Liver (tissue), 9 donors: ENCODE measurements around the gene CRYBG2. TPM values are rescaled to one million over a fixed set of nuclear protein-coding genes. Genes with fewer than 3 reads are reported as not detected.
A peak's percentile ranks its signal among the peaks of the same experiment; 100 is the strongest.

Source experiments
- DNase-seq: peaks from one replicate; pipeline ENCODE4 v3.0.0-alpha.2; 2017; ENCODE audit warnings: low spot score
- H3K27ac ChIP-seq, 2 donors: one replicate each; pipeline ENCODE4 v1.7.0; 2013; ENCODE audit warnings: inconsistent platforms in 2 of 2, low read length in 2 of 2, control low read depth in 1 of 2, low read depth in 1 of 2, mild to moderate bottlenecking in 1 of 2
- H3K27me3 ChIP-seq, 4 donors: one replicate each; pipeline versions ENCODE4 v1.6.1 to v1.7.0; 2013; ENCODE audit warnings: low read length in 3 of 4, inconsistent platforms in 1 of 4, mild to moderate bottlenecking in 1 of 4, moderate library complexity in 1 of 4; ENCODE audit not compliant: control insufficient read depth in 4 of 4, insufficient read depth in 4 of 4
- H3K36me3 ChIP-seq, 4 donors: one replicate each; pipeline versions ENCODE4 v1.6.1 to v1.7.0; 2013; ENCODE audit warnings: low read length in 3 of 4, mild to moderate bottlenecking in 3 of 4, low read depth in 1 of 4, moderate library complexity in 1 of 4; ENCODE audit not compliant: control insufficient read depth in 4 of 4, insufficient read depth in 3 of 4
- H3K4me1 ChIP-seq, 4 donors: one replicate each; pipeline versions ENCODE4 v1.6.1 to v1.7.0; 2013; ENCODE audit warnings: low read length in 3 of 4, mild to moderate bottlenecking in 3 of 4, moderate library complexity in 1 of 4; ENCODE audit not compliant: control insufficient read depth in 4 of 4, insufficient read depth in 4 of 4
- H3K4me3 ChIP-seq, 3 donors: one replicate each; pipeline versions ENCODE4 v1.6.1 to v1.7.0; 2013; ENCODE audit warnings: low read length in 3 of 3, control low read depth in 1 of 3, low read depth in 1 of 3, mild to moderate bottlenecking in 1 of 3
- H3K9ac ChIP-seq, 2 donors: one replicate each; pipeline ENCODE4 v1.7.0; 2013; ENCODE audit warnings: low read length in 2 of 2, mild to moderate bottlenecking in 2 of 2, moderate library complexity in 2 of 2, control low read depth in 1 of 2, low read depth in 1 of 2
- H3K9me3 ChIP-seq, 4 donors: one replicate each; pipeline versions ENCODE4 v1.6.1 to v1.7.0; 2013; ENCODE audit warnings: low read length in 3 of 4; ENCODE audit not compliant: control insufficient read depth in 4 of 4
- ATF3 ChIP-seq: IDR thresholded peaks from 2 replicates; pipeline ENCODE4 v1.6.1; 2016; ENCODE audit warnings: antibody characterized with exemption
- CTCF ChIP-seq: fragments of 150-350 bp; IDR thresholded peaks from 2 replicates; pipeline ENCODE4 v1.5.1; 2017; ENCODE audit warnings: improper control_type of control experiment, low read depth, low read length; ENCODE audit not compliant: missing input control
- EGR1 ChIP-seq, 2 donors: IDR thresholded peaks; 2 replicates each; pipeline ENCODE4 v1.6.1; 2016 to 2018; ENCODE audit warnings: antibody characterized with exemption in 2 of 2, low read depth in 2 of 2
- FOXA1 ChIP-seq: IDR thresholded peaks from 2 replicates; pipeline ENCODE4 v1.6.1; 2016; ENCODE audit warnings: antibody characterized with exemption
- FOXA2 ChIP-seq: IDR thresholded peaks from 2 replicates; pipeline ENCODE4 v1.6.1; 2016; ENCODE audit warnings: antibody characterized with exemption
- GABPA ChIP-seq, 2 donors: IDR thresholded peaks in 1 of 2; conservative IDR thresholded peaks in 1 of 2; 2 replicates each; pipeline ENCODE4 v1.6.1; 2016; ENCODE audit warnings: antibody characterized with exemption in 2 of 2, mild to moderate bottlenecking in 1 of 2, moderate library complexity in 1 of 2
- HNF4A ChIP-seq, 2 donors: conservative IDR thresholded peaks; 2 replicates each; pipeline ENCODE4 v1.6.1; 2016; ENCODE audit warnings: antibody characterized with exemption in 2 of 2, mild to moderate bottlenecking in 2 of 2
- HNF4G ChIP-seq: IDR thresholded peaks from 2 replicates; pipeline ENCODE4 v1.6.1; 2016; ENCODE audit warnings: antibody characterized with exemption
- MAX ChIP-seq: IDR thresholded peaks from 2 replicates; pipeline ENCODE4 v1.6.1; 2016; ENCODE audit warnings: antibody characterized with exemption
- NR2F2 ChIP-seq: IDR thresholded peaks from 2 replicates; pipeline ENCODE4 v1.6.1; 2016; ENCODE audit warnings: antibody characterized with exemption
- RAD21 ChIP-seq, 2 donors: IDR thresholded peaks; 2 replicates each; pipeline ENCODE4 v1.6.1; 2016; ENCODE audit warnings: antibody characterized with exemption in 2 of 2, mild to moderate bottlenecking in 2 of 2
- REST ChIP-seq: IDR thresholded peaks from 2 replicates; pipeline ENCODE4 v1.6.1; 2016; ENCODE audit warnings: antibody characterized with exemption, mild to moderate bottlenecking
- RXRA ChIP-seq, 2 donors: IDR thresholded peaks; 2 replicates each; pipeline ENCODE4 v1.6.1; 2017 to 2018; ENCODE audit warnings: antibody characterized with exemption in 2 of 2, mild to moderate bottlenecking in 1 of 2
- SP1 ChIP-seq: IDR thresholded peaks from 2 replicates; pipeline ENCODE4 v1.6.1; 2018; ENCODE audit warnings: antibody characterized with exemption, mild to moderate bottlenecking
- TAF1 ChIP-seq: conservative IDR thresholded peaks from 2 replicates; pipeline ENCODE4 v1.6.1; 2016; ENCODE audit warnings: antibody characterized with exemption, mild to moderate bottlenecking
- YY1 ChIP-seq: IDR thresholded peaks from 2 replicates; pipeline ENCODE4 v1.6.1; 2016; ENCODE audit warnings: antibody characterized with exemption, mild to moderate bottlenecking
- WGBS: extraction: QIAGEN DNeasy Blood & Tissue Kit; methylation state at CpG from one replicate; pipeline ENCODE4 v1.1.7; 2013; 5-methylcytosine and 5-hydroxymethylcytosine counted together
- polyA plus RNA-seq, 2 donors: library from polyadenylated mRNA; stranded (reverse) in 1 of 2; unstranded in 1 of 2; fragments of 200-250 nt in 1 of 2; fragments of >200 nt in 1 of 2; fragmentation: Nextera tagmentation in 1 of 2; extraction: Ambion mirVana in 1 of 2; gene quantifications; one replicate each; pipeline versions ENCODE4 v1.2.1 to v1.2.3, GENCODE V29; 2013 to 2015
- total RNA-seq, 2 donors: library from RNA; depleted of rRNA; stranded (reverse); fragments of >200 nt; gene quantifications; one replicate each; pipeline ENCODE4 v1.2.3, GENCODE V29; 2014
- donor health status: healthy.
- donor health status: healthy.
- donor health status: healthy.
- donor health status: healthy.
- donor health status: healthy.

The CRYBG2 gene
- total and polyA plus RNA-seq, 4 donors = under 0.01 to 0.12 (median under 0.01) TPM; not detected in 1

- 36% methylated on average over 3 of the region's 3 CpGs for WGBS
- no peak for DNase-seq
- peak overlapping the region in 1 of 2 donors; percentile 15 for H3K9ac ChIP-seq
- TF ChIP-seq NR2F2 = no peak
- TF ChIP-seq HNF4A (conservative IDR thresholded peaks at IDR 0.05) = peak in 1 of 2 donors; percentile 18
- no peak for TF ChIP-seq FOXA2
- TF ChIP-seq GABPA (IDR thresholded peaks at IDR 0.05 in 1 of 2, conservative IDR thresholded peaks at IDR 0.05 in 1 of 2) = no peak
- TF ChIP-seq SP1 = peak; percentile 66
- no peaks in the 10 kb centered on the region for H3K27me3 ChIP-seq
- H3K4me3 ChIP-seq = no peak overlapping the region
- no peaks in the 10 kb centered on the region for H3K9me3 ChIP-seq
- H3K27ac ChIP-seq = peak overlapping the region; percentile 58 to 61
- peaks cover 17 to 51% (median 33%) of the 10 kb centered on the region in 4 donors for H3K4me1 ChIP-seq
- H3K36me3 ChIP-seq = peaks cover 0 to 4% (median 0%) of the 10 kb centered on the region in 4 donors
These were observed 76.7 kb downstream of the CRYBG2 start for GRCh38 chr1:26277261-26277661.

GRCh38 chr1:26276432-26276838, 77.5 kb downstream of the CRYBG2 start:
- peaks cover 0 to 11% (median 4%) of the 10 kb centered on the region in 4 donors for H3K36me3 ChIP-seq
- H3K4me1 ChIP-seq = peaks cover 17 to 50% (median 33%) of the 10 kb centered on the region in 4 donors
- no peak for TF ChIP-seq GABPA (IDR thresholded peaks at IDR 0.05 in 1 of 2, conservative IDR thresholded peaks at IDR 0.05 in 1 of 2)
- no peak for TF ChIP-seq TAF1
- no peak for TF ChIP-seq ATF3
- TF ChIP-seq SP1 = no peak
- TF ChIP-seq MAX = no peak
- TF ChIP-seq YY1 = no peak
- no peak for TF ChIP-seq HNF4G
- no peak for TF ChIP-seq NR2F2
- no peak for TF ChIP-seq CTCF
- no peak for TF ChIP-seq RAD21 (IDR thresholded peaks at IDR 0.05)
- TF ChIP-seq EGR1 (IDR thresholded peaks at IDR 0.05; ENCODE audit: low read depth in 2 of 2) = no peak
- TF ChIP-seq FOXA1 = no peak
- no peak for TF ChIP-seq REST
- TF ChIP-seq RXRA (IDR thresholded peaks at IDR 0.05) = no peak
- no peak for TF ChIP-seq FOXA2
- no peak for DNase-seq
- H3K27me3 ChIP-seq = no peaks in the 10 kb centered on the region
- peak overlapping the region in 1 of 2 donors; percentile 34 for H3K9ac ChIP-seq
- WGBS = 81% methylated on average over 2 of the region's 2 CpGs
- H3K4me3 ChIP-seq = no peak overlapping the region
- peak overlapping the region; percentile 58 to 61 for H3K27ac ChIP-seq
- H3K9me3 ChIP-seq = no peaks in the 10 kb centered on the region
